ENCODE measurements around the gene AKAP7.

The AKAP7 gene

GRCh38 chr6:131231891-131232290 lies 96.6 kb downstream of the AKAP7 start:
- H3K27me3 ChIP-seq (ENCODE audit: low read length), result no peaks in the 10 kb centered on the region
- H3K79me2 ChIP-seq (ENCODE audit: insufficient read depth, low read length), result no peaks in the 10 kb centered on the region
- no peak overlapping the region for H3K4me3 ChIP-seq (ENCODE audit: insufficient read depth, low read length, poor library complexity, severe bottlenecking)
- H3K36me3 ChIP-seq (ENCODE audit: low read length), result no peaks in the 10 kb centered on the region
- H3K9ac ChIP-seq (ENCODE audit: low read length), result no peak overlapping the region
- no peak overlapping the region for H3K4me2 ChIP-seq (ENCODE audit: low read depth, low read length, poor library complexity, severe bottlenecking)
- no peak for TF ChIP-seq EZH2phosphoT487 (conservative IDR thresholded peaks at IDR 0.05; ENCODE audit: low read length)
- no peak for TF ChIP-seq CTCF (IDR thresholded peaks at IDR 0.05; ENCODE audit: insufficient read depth, low read length, poor library complexity, severe bottlenecking)
- H4K20me1 ChIP-seq (ENCODE audit: low read depth, low read length), result no peaks in the 10 kb centered on the region
- H3K9me2 ChIP-seq (replicated peaks; ENCODE audit: insufficient read depth, low read length), result no peaks in the 10 kb centered on the region
- no peak overlapping the region for H3K27ac ChIP-seq (ENCODE audit: low read depth, low read length)
- no peaks in the 10 kb centered on the region for H3F3A ChIP-seq (ENCODE audit: insufficient read depth)
- no peaks in the 10 kb centered on the region for H3K9me3 ChIP-seq (ENCODE audit: insufficient read depth, low read length)
- no peak overlapping the region for H2AFZ ChIP-seq (ENCODE audit: low read depth, low read length, severe bottlenecking)

GRCh38 chr6:131244942-131245341 lies 109.7 kb downstream of the AKAP7 start:
- no peaks in the 10 kb centered on the region for H3K36me3 ChIP-seq (ENCODE audit: low read length)
- H3K79me2 ChIP-seq (ENCODE audit: insufficient read depth, low read length), result no peaks in the 10 kb centered on the region
- no peaks in the 10 kb centered on the region for H4K20me1 ChIP-seq (ENCODE audit: low read depth, low read length)
- H3F3A ChIP-seq (ENCODE audit: insufficient read depth), result no peaks in the 10 kb centered on the region
- TF ChIP-seq EZH2phosphoT487 (conservative IDR thresholded peaks at IDR 0.05; ENCODE audit: low read length), result no peak
- TF ChIP-seq CTCF (IDR thresholded peaks at IDR 0.05; ENCODE audit: insufficient read depth, low read length, poor library complexity, severe bottlenecking), result no peak
- no peak overlapping the region for H2AFZ ChIP-seq (ENCODE audit: low read depth, low read length, severe bottlenecking)
- H3K9me2 ChIP-seq (replicated peaks; ENCODE audit: insufficient read depth, low read length), result no peaks in the 10 kb centered on the region
- H3K27me3 ChIP-seq (ENCODE audit: low read length), result no peaks in the 10 kb centered on the region
- no peak overlapping the region for H3K9ac ChIP-seq (ENCODE audit: low read length)
- H3K4me3 ChIP-seq (ENCODE audit: insufficient read depth, low read length, poor library complexity, severe bottlenecking), result no peak overlapping the region
- H3K4me2 ChIP-seq (ENCODE audit: low read depth, low read length, poor library complexity, severe bottlenecking), result no peak overlapping the region
- no peaks in the 10 kb centered on the region for H3K9me3 ChIP-seq (ENCODE audit: insufficient read depth, low read length)
- H3K27ac ChIP-seq (ENCODE audit: low read depth, low read length), result no peak overlapping the region

GRCh38 chr6:131250122-131250521 lies 114.9 kb downstream of the AKAP7 start:
- H3K27ac ChIP-seq (ENCODE audit: low read depth, low read length), result no peak overlapping the region
- no peaks in the 10 kb centered on the region for H3K9me2 ChIP-seq (replicated peaks; ENCODE audit: insufficient read depth, low read length)
- no peaks in the 10 kb centered on the region for H3F3A ChIP-seq (ENCODE audit: insufficient read depth)
- no peaks in the 10 kb centered on the region for H3K36me3 ChIP-seq (ENCODE audit: low read length)
- no peaks in the 10 kb centered on the region for H3K9me3 ChIP-seq (ENCODE audit: insufficient read depth, low read length)
- TF ChIP-seq CTCF (IDR thresholded peaks at IDR 0.05; ENCODE audit: insufficient read depth, low read length, poor library complexity, severe bottlenecking), result no peak
- no peak for TF ChIP-seq EZH2phosphoT487 (conservative IDR thresholded peaks at IDR 0.05; ENCODE audit: low read length)
- H3K27me3 ChIP-seq (ENCODE audit: low read length), result no peaks in the 10 kb centered on the region
- no peaks in the 10 kb centered on the region for H3K79me2 ChIP-seq (ENCODE audit: insufficient read depth, low read length)
- H3K4me3 ChIP-seq (ENCODE audit: insufficient read depth, low read length, poor library complexity, severe bottlenecking), result no peak overlapping the region
- H2AFZ ChIP-seq (ENCODE audit: low read depth, low read length, severe bottlenecking), result no peak overlapping the region
- H4K20me1 ChIP-seq (ENCODE audit: low read depth, low read length), result no peaks in the 10 kb centered on the region
- H3K4me2 ChIP-seq (ENCODE audit: low read depth, low read length, poor library complexity, severe bottlenecking), result no peak overlapping the region
- no peak overlapping the region for H3K9ac ChIP-seq (ENCODE audit: low read length)

Measured in SU-DHL-6 (cell line).